ENCODE results near the gene RPS14. TPM values are rescaled to one million over a fixed set of nuclear protein-coding genes. Genes with fewer than 3 reads are reported as not detected.

The RPS14 gene
- total and polyA plus RNA-seq, 2 donors from 2014 or later, result 1,504 to 1,994 TPM

GRCh38 chr5:150398722-150399523, 50.6 kb downstream of the RPS14 start:
- Histone ChIP-seq H3K9ac (ENCODE audit: low read length in 3 of 3) (no peak overlapping the region), H3K4me3 (ENCODE audit: low read length in 3 of 3) (no peak overlapping the region), H3K27me3 (ENCODE audit: control insufficient read depth, insufficient read depth, low read length) (no peaks in the 10 kb centered on the region), H3K27ac (ENCODE audit: low read depth in 2 of 2, low read length in 2 of 2) (no peak overlapping the region), H3K9me3 (ENCODE audit: control insufficient read depth in 2 of 3, insufficient read depth in 1 of 3, low read length in 3 of 3) (no peaks in the 10 kb centered on the region), H3K4me1 (ENCODE audit: control insufficient read depth in 2 of 3, insufficient read depth in 2 of 3, low read depth in 1 of 3, low read length in 3 of 3) (no peaks in the 10 kb centered on the region), H3K36me3 (ENCODE audit: control insufficient read depth in 2 of 3, insufficient read depth in 3 of 3, low read length in 3 of 3) (peaks cover 2 to 44% (median 43%) of the 10 kb centered on the region in 3 donors)
- TF ChIP-seq CTCF (IDR thresholded peaks at IDR 0.05; ENCODE audit: borderline replicate concordance, extremely low read depth, insufficient read depth), result peak; percentile 20
- DNase-seq, result peak in 1 of 5 donors; percentile 51
- intact Hi-C loops (cut with DNase I), result no loop called here
- FAIRE-seq, result no peak

- Histone ChIP-seq H3K9me3 (ENCODE audit: control insufficient read depth in 2 of 3, insufficient read depth in 1 of 3, low read length in 3 of 3) (no peaks in the 10 kb centered on the region), H3K4me3 (ENCODE audit: low read length in 3 of 3) (no peak overlapping the region), H3K9ac (ENCODE audit: low read length in 3 of 3) (no peak overlapping the region), H3K27me3 (ENCODE audit: control insufficient read depth, insufficient read depth, low read length) (no peaks in the 10 kb centered on the region), H3K4me1 (ENCODE audit: control insufficient read depth in 2 of 3, insufficient read depth in 2 of 3, low read depth in 1 of 3, low read length in 3 of 3) (no peaks in the 10 kb centered on the region), H3K27ac (ENCODE audit: low read depth in 2 of 2, low read length in 2 of 2) (no peak overlapping the region), H3K36me3 (ENCODE audit: control insufficient read depth in 2 of 3, insufficient read depth in 3 of 3, low read length in 3 of 3) (peaks cover 2 to 44% (median 39%) of the 10 kb centered on the region in 3 donors)
- no peak for TF ChIP-seq CTCF (IDR thresholded peaks at IDR 0.05; ENCODE audit: borderline replicate concordance, extremely low read depth, insufficient read depth)
- intact Hi-C loops (cut with DNase I), result no loop called here
- DNase-seq, result peak in 1 of 5 donors; percentile 65
- FAIRE-seq, result no peak
These were observed 51.5 kb downstream of the RPS14 start for GRCh38 chr5:150397782-150398721.

GRCh38 chr5:150397146-150397781, 52.3 kb downstream of the RPS14 start:
- no peak overlapping the region for H3K27ac ChIP-seq (ENCODE audit: low read depth in 2 of 2, low read length in 2 of 2)
- TF ChIP-seq CTCF (IDR thresholded peaks at IDR 0.05; ENCODE audit: borderline replicate concordance, extremely low read depth, insufficient read depth), result no peak
- H3K27me3 ChIP-seq (ENCODE audit: control insufficient read depth, insufficient read depth, low read length), result no peaks in the 10 kb centered on the region
- H3K4me3 ChIP-seq (ENCODE audit: low read length in 3 of 3), result no peak overlapping the region
- intact Hi-C loops (cut with DNase I), result no loop called here
- H3K9me3 ChIP-seq (ENCODE audit: control insufficient read depth in 2 of 3, insufficient read depth in 1 of 3, low read length in 3 of 3), result no peaks in the 10 kb centered on the region
- no peaks in the 10 kb centered on the region for H3K4me1 ChIP-seq (ENCODE audit: control insufficient read depth in 2 of 3, insufficient read depth in 2 of 3, low read depth in 1 of 3, low read length in 3 of 3)
- H3K9ac ChIP-seq (ENCODE audit: low read length in 3 of 3), result no peak overlapping the region
- peak in 1 of 5 donors; percentile 56 for DNase-seq
- no peak for FAIRE-seq
- H3K36me3 ChIP-seq (ENCODE audit: control insufficient read depth in 2 of 3, insufficient read depth in 3 of 3, low read length in 3 of 3), result peaks cover 0 to 52% (median 34%) of the 10 kb centered on the region in 3 donors
